Lower lobe of right lung (tissue), 2 donors: Measurements from ENCODE around the gene ENPP4. TPM values are rescaled to one million over a fixed set of nuclear protein-coding genes. Genes with fewer than 3 reads are reported as not detected.
A peak's percentile ranks its signal among the peaks of the same experiment; 100 is the strongest.

ENCODE experiments used
- ATAC-seq, 2 donors: fragments of 200-7000 bp; cut with Tn5 transposase; one replicate each; pipeline ENCODE4 v1.9.1; 2020 to 2022; ENCODE audit warnings: mild to moderate bottlenecking in 2 of 2, moderate library complexity in 2 of 2
- DNase-seq: peaks from one replicate; pipeline ENCODE4 v3.0.0-alpha.2; 2020
- H3K27ac ChIP-seq: fragments of 200-600 bp; one replicate; pipeline ENCODE4 v1.8.0; 2022
- H3K27me3 ChIP-seq: fragments of 200-600 bp; one replicate; pipeline ENCODE4 v1.8.0; 2022; ENCODE audit warnings: low read depth
- H3K36me3 ChIP-seq: fragments of 200-600 bp; one replicate; pipeline ENCODE4 v1.8.0; 2022; ENCODE audit warnings: mild to moderate bottlenecking
- H3K4me1 ChIP-seq: fragments of 200-600 bp; one replicate; pipeline ENCODE4 v1.8.0; 2022
- H3K4me3 ChIP-seq: fragments of 200-600 bp; one replicate; pipeline ENCODE4 v1.8.0; 2022; ENCODE audit warnings: mild to moderate bottlenecking
- H3K9me3 ChIP-seq: fragments of 200-600 bp; one replicate; pipeline ENCODE4 v1.8.0; 2022
- CTCF ChIP-seq: fragments of 200-600 bp; IDR thresholded peaks from one replicate; pipeline ENCODE4 v1.8.0; 2022; ENCODE audit warnings: antibody characterized with exemption, mild to moderate bottlenecking
- intact Hi-C: fragments of 100-400 bp; cut with DNase I; formaldehyde crosslinking; loops from one replicate; pipeline ENCODE4 v1.11.0; 2022
- total RNA-seq: library from RNA; stranded (reverse); fragmentation: NEBNext Ultra II Directional; extraction: Animal tissue kit (Norgen Biotek cat#: 25700); gene quantifications from one replicate; pipeline ENCODE4 v1.2.1, GENCODE V29; 2021
- donor health status: DM: no; HTN: yes; CAD: no; lungs with severe emphysema.

The ENPP4 gene
- total RNA-seq, 1 donor from 2014 or later, result 33.2 TPM

GRCh38 chr6:46170357-46171289 lies 40.8 kb downstream of the ENPP4 start, which contains the start of gene ENPP5:
TSS of gene ENPP5 (minus strand) at chr6:46170980. CDS start at chr6:46168262, 2,718 bp downstream.
- no peaks in the 10 kb centered on the region for H3K36me3 ChIP-seq
- H3K4me3 ChIP-seq, result peak within 1 kb of the TSS; percentile 79
- H3K27ac ChIP-seq, result no peak within 1 kb of the TSS
- intact Hi-C loops, result no loop called here
- ATAC-seq (peak; percentile 99 to 100), DNase-seq (peak; percentile 93)
- H3K4me1 ChIP-seq, result peaks cover 9% of the 10 kb centered on the region
- peaks cover 7% of the 10 kb centered on the region for H3K27me3 ChIP-seq
- no peaks in the 10 kb centered on the region for H3K9me3 ChIP-seq
- no peak for TF ChIP-seq CTCF

- H3K4me1 ChIP-seq, result peaks cover 9% of the 10 kb centered on the region
- DNase-seq (no peak), ATAC-seq (no peak)
- no peaks in the 10 kb centered on the region for H3K36me3 ChIP-seq
- no peaks in the 10 kb centered on the region for H3K9me3 ChIP-seq
- no peak overlapping the region for H3K4me3 ChIP-seq
- H3K27me3 ChIP-seq, result peaks cover 7% of the 10 kb centered on the region
- intact Hi-C loops, result no loop called here
- TF ChIP-seq CTCF, result no peak
- no peak overlapping the region for H3K27ac ChIP-seq
These were observed 42.4 kb downstream of the ENPP4 start for GRCh38 chr6:46172176-46172575.

- Histone ChIP-seq H3K9me3 (no peaks in the 10 kb centered on the region), H3K27ac (no peak overlapping the region), H3K27me3 (peaks cover 7% of the 10 kb centered on the region), H3K4me3 (no peak overlapping the region), H3K4me1 (peaks cover 8% of the 10 kb centered on the region), H3K36me3 (no peaks in the 10 kb centered on the region)
- no peak for TF ChIP-seq CTCF
- intact Hi-C loops, result no loop called here
- ATAC-seq (no peak), DNase-seq (no peak)
These were observed 45.1 kb downstream of the ENPP4 start for GRCh38 chr6:46174904-46175303.

GRCh38 chr6:46175446-46175845 lies 45.7 kb downstream of the ENPP4 start:
- TF ChIP-seq CTCF, result no peak
- peaks cover 7% of the 10 kb centered on the region for H3K27me3 ChIP-seq
- no peak for ATAC-seq
- no peak overlapping the region for H3K27ac ChIP-seq
- intact Hi-C loops, result no loop called here
- H3K4me3 ChIP-seq, result no peak overlapping the region
- H3K4me1 ChIP-seq, result peaks cover 2% of the 10 kb centered on the region
- H3K9me3 ChIP-seq, result no peaks in the 10 kb centered on the region
- H3K36me3 ChIP-seq, result no peaks in the 10 kb centered on the region
- DNase-seq, result no peak

GRCh38 chr6:46175976-46176375 lies 46.2 kb downstream of the ENPP4 start:
- Histone ChIP-seq H3K4me1 (no peaks in the 10 kb centered on the region), H3K27me3 (peaks cover 6% of the 10 kb centered on the region), H3K27ac (no peak overlapping the region), H3K9me3 (no peaks in the 10 kb centered on the region), H3K4me3 (no peak overlapping the region), H3K36me3 (no peaks in the 10 kb centered on the region)
- no peak for ATAC-seq
- intact Hi-C loops, result no loop called here
- no peak for TF ChIP-seq CTCF
- no peak for DNase-seq
